Fibroblast of pulmonary artery (primary cell): ENCODE results near the gene SDK2.

ENCODE experiments used
- DNase-seq: peaks from one replicate; pipeline ENCODE4 v3.0.0-alpha.2; 2010; ENCODE audit warnings: low read depth
- H3K4me3 ChIP-seq: replicated peaks from 2 replicates; pipeline ENCODE4 v1.5.1; 2011; ENCODE audit warnings: low read depth, mild to moderate bottlenecking, control low read depth, low read length, moderate library complexity
- TF ChIP-seq, protein P1 (sequence below): IDR thresholded peaks from 2 replicates; pipeline ENCODE4 v1.5.1; 2011; ENCODE audit warnings: mild to moderate bottlenecking, control low read depth, low read length, inconsistent platforms; ENCODE audit errors: missing control alignments

The SDK2 gene

DNA sequence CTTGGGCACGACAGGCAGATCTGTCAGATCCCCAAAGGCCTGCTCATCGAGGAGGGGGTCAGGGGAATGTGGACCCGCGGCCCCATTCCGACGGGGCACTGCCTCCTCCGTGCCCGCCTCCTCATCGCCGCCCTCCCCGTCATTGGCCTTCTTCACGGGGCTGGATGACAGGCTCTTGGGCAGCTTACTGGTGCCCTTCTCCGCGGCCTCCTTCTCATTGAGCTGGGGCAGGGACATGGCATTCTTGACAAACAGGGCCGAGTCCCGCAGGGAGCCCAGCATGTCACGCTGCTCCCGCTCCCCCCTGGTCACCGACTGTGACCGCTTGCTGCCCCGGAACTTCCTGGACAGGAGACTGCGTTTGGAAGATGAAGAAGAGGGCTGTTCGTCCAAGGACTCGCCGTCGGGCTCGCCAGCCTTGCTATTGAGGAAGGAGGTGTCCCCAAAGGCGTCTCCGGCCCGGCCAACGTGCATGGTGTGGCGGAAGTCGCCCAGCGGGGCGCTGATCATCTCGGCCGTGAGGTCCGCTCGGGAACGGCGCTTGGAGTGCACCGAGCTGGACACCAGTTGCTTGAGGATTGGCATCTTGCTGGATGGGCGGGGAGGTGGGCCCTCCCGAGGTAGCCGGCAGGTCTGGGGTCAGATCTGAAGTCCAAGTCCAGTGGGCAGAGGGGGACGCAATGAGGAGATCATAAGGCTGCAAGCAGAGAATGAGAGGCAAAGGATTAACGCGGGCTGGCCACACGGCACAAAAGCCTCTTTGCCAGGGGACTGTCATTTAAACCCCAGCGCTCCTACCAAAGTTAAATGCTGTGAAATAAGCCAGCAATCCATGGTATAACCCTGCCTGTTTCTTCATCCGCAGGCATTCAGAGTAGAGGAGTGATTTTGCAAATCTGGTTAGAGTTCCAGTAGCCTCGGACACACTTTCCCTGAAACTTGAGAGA, 358.1 kb downstream of the SDK2 start:
- no peak overlapping the region for H3K4me3 ChIP-seq
- TF ChIP-seq, protein P1, sequence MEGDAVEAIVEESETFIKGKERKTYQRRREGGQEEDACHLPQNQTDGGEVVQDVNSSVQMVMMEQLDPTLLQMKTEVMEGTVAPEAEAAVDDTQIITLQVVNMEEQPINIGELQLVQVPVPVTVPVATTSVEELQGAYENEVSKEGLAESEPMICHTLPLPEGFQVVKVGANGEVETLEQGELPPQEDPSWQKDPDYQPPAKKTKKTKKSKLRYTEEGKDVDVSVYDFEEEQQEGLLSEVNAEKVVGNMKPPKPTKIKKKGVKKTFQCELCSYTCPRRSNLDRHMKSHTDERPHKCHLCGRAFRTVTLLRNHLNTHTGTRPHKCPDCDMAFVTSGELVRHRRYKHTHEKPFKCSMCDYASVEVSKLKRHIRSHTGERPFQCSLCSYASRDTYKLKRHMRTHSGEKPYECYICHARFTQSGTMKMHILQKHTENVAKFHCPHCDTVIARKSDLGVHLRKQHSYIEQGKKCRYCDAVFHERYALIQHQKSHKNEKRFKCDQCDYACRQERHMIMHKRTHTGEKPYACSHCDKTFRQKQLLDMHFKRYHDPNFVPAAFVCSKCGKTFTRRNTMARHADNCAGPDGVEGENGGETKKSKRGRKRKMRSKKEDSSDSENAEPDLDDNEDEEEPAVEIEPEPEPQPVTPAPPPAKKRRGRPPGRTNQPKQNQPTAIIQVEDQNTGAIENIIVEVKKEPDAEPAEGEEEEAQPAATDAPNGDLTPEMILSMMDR, result no peak
- DNase-seq, result no peak

DNA sequence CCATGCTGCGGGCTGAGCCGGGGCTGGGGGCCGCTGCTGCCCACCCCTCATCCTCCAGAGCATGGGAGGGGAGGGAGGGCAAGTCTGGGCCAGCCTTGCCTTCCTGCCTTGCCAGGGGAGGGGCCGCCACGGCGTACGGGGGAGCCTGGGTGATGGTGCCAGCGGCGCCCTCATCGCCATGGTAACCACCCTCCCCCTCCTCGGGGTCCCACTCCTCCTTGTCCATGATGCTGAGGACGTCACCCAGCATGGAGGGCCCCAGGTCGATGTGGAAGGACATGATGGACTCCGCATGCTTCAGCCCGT, 358.7 kb downstream of the SDK2 start:
- no peak for DNase-seq
- TF ChIP-seq, protein P1, result no peak
- H3K4me3 ChIP-seq, result no peak overlapping the region

DNA sequence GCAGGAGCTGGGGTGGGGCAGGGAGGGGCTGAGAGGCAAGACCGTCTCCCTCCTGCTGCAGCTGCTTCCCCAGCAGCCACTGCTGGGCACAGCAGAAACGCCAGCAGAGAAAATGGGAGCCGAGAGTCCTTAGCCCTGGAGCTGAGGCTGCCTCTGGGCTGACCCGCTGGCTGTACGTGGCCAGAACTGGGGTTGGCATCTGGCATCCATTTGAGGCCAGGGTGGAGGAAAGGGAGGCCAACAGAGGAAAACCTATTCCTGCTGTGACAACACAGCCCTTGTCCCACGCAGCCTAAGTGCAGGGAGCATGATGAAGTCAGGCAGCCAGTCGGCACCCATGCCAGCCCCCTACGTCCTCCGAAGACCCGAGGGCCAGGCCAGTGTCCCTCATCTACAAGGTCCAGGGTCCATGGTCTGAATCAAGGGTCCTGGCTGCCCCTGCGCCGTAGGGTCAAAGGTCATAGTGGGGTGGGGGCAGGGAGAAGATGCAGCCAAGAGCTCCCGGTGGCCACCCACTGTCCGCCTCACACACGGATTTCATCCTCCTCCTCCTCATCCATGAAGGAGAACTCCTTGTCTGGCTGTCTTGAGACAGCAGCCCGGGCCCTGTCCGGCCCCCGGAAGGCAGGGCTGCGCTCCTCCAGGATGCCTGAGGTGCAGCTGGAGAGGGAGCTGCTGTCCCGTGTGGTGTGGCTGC, 359.2 kb downstream of the SDK2 start:
- TF ChIP-seq, protein P1, result no peak
- H3K4me3 ChIP-seq, result no peak overlapping the region
- no peak for DNase-seq
